GM23248 (cell line): ENCODE results near the gene MEGF11.

Experiments
- EZH2 ChIP-seq: fragments of 200-600 bp; sonication (generic); IDR thresholded peaks from 2 replicates; pipeline ENCODE4 v1.6.1; 2018; ENCODE audit warnings: antibody characterized with exemption, mild to moderate bottlenecking; ENCODE audit not compliant: insufficient read depth, poor library complexity, severe bottlenecking
- EZH2phosphoT487 ChIP-seq: fragments of 200-600 bp; sonication (generic); IDR thresholded peaks from 2 replicates; pipeline ENCODE4 v1.6.1; 2018; ENCODE audit warnings: antibody characterized with exemption, moderate library complexity, mild to moderate bottlenecking, low read depth; ENCODE audit not compliant: insufficient read depth

GRCh38 chr15:65957451-65957850 is 296.1 kb downstream of the MEGF11 start:
- TF ChIP-seq EZH2phosphoT487: no peak
- no peak for TF ChIP-seq EZH2
